GM12878 (cell line): ENCODE measurements around the gene TTI1. TPM values are rescaled to one million over a fixed set of nuclear protein-coding genes. Genes with fewer than 3 reads are reported as not detected.

ENCODE experiments used
- ATAC-seq: fragments of 200-7000 bp; cut with Tn5 transposase; 3 replicates; pipeline ENCODE4 v1.9.1; 2020; ENCODE audit warnings: mild to moderate bottlenecking, moderate library complexity
- BruUV-seq: library from RNA; stranded (reverse); fragments of 400-500 nt; replicated peaks from 2 replicates; lab custom pipeline; 2021; lab: Mats Ljungman, UMichigan
- CTCF ChIA-PET: fragments of 300-600 bp; sonication (Branson Sonifier 250); formaldehyde crosslinking; extraction: SDS; loops from one replicate; lab custom pipeline; 2021; ENCODE audit warnings: inconsistent platforms; lab: Yijun Ruan, JAX
- POLR2A ChIA-PET: fragments of 350-600 bp; formaldehyde crosslinking; extraction: SDS; loops from one replicate; lab custom pipeline; 2021; ENCODE audit warnings: inconsistent platforms; lab: Charles Lee
- RAD21 ChIA-PET: fragments of 300-600 bp; sonication (Branson Sonifier 250); formaldehyde crosslinking; loops from one replicate; lab custom pipeline; 2023; ENCODE audit warnings: antibody characterized with exemption; ENCODE audit not compliant: unreplicated experiment; lab: Charles Lee
- SMC1A ChIA-PET: fragments of 300-600 bp; sonication (Branson Sonifier 250); formaldehyde crosslinking; loops from one replicate; lab custom pipeline; 2023; ENCODE audit not compliant: unreplicated experiment, uncharacterized antibody; lab: Charles Lee
- DNase-seq: peaks from one replicate; pipeline ENCODE4 v3.0.0-alpha.2; 2011; ENCODE audit warnings: low read depth, low spot score
- FAIRE-seq: peaks from 3 replicates; lab custom pipeline; 2011; peaks lifted over from hg19 to GRCh38; lab: Jason Lieb, UNC
- H2AFZ ChIP-seq: 2 replicates; pipeline ENCODE4 v1.6.0; 2011; ENCODE audit warnings: low read depth, low read length, control low read depth; ENCODE audit not compliant: control insufficient read depth
- H3K27ac ChIP-seq: 2 replicates; pipeline ENCODE4 v1.5.1; 2011; ENCODE audit warnings: control low read depth; ENCODE audit not compliant: control insufficient read depth, insufficient read depth
- H3K27me3 ChIP-seq, 2 experiments: replicated peaks in 1 of 2; 2 replicates each; pipeline versions ENCODE4 v1.6.0 to v1.6.1; 2011; ENCODE audit warnings: low read length in 1 of 2; ENCODE audit not compliant: control insufficient read depth in 2 of 2, insufficient read depth in 2 of 2
- H3K36me3 ChIP-seq, 2 experiments: 2 replicates each; pipeline ENCODE4 v1.5.1; 2011; ENCODE audit warnings: low read length in 1 of 2; ENCODE audit not compliant: control insufficient read depth in 2 of 2, insufficient read depth in 2 of 2
- H3K4me1 ChIP-seq: 2 replicates; pipeline ENCODE4 v1.6.1; 2011; ENCODE audit warnings: mild to moderate bottlenecking, low read length, moderate library complexity, mixed read lengths; ENCODE audit not compliant: control insufficient read depth, insufficient read depth
- H3K4me2 ChIP-seq: 2 replicates; pipeline ENCODE4 v1.6.0; 2011; ENCODE audit warnings: control low read depth; ENCODE audit not compliant: control insufficient read depth, insufficient read depth
- H3K4me3 ChIP-seq: fragments of 200-600 bp; sonication (generic); 2 replicates; pipeline ENCODE4 v1.5.1; 2016
- H3K79me2 ChIP-seq: 2 replicates; pipeline ENCODE4 v1.6.0; 2011; ENCODE audit warnings: low read length; ENCODE audit not compliant: control insufficient read depth, insufficient read depth
- H3K9ac ChIP-seq: 2 replicates; pipeline ENCODE4 v1.8.0; 2011; ENCODE audit warnings: low read length, control low read depth, mixed read lengths; ENCODE audit not compliant: control insufficient read depth, insufficient read depth
- H3K9me3 ChIP-seq: replicated peaks from 3 replicates; pipeline ENCODE4 v1.5.1; 2011; ENCODE audit warnings: mild to moderate bottlenecking, low read length; ENCODE audit not compliant: control insufficient read depth, insufficient read depth
- H4K20me1 ChIP-seq: 2 replicates; pipeline ENCODE4 v1.6.0; 2011; ENCODE audit not compliant: control insufficient read depth, insufficient read depth
- BACH1 ChIP-seq: fragments of 450-650 bp; IDR thresholded peaks from 2 replicates; pipeline ENCODE4 v1.6.1; 2017; ENCODE audit warnings: mild to moderate bottlenecking, borderline replicate concordance
- EED ChIP-seq: sonication (generic); IDR thresholded peaks from 2 replicates; pipeline ENCODE4 v1.6.1; 2016; ENCODE audit warnings: antibody characterized with exemption, low read depth
- RELA ChIP-seq: fragments of 450-650 bp; IDR thresholded peaks from 2 replicates; pipeline ENCODE4 v1.8.0; 2014; ENCODE audit warnings: borderline replicate concordance; ENCODE audit not compliant: partially characterized antibody
- ZNF207 ChIP-seq: fragments of 450-650 bp; IDR thresholded peaks from 2 replicates; pipeline ENCODE4 v1.6.1; 2014; ENCODE audit warnings: antibody characterized with exemption, mild to moderate bottlenecking, borderline replicate concordance
- ZNF24 ChIP-seq: fragments of 450-650 bp; IDR thresholded peaks from 2 replicates; pipeline ENCODE4 v1.6.1; 2017; ENCODE audit warnings: antibody characterized with exemption, mild to moderate bottlenecking
- ZSCAN29 ChIP-seq: fragments of 450-650 bp; IDR thresholded peaks from 2 replicates; pipeline ENCODE4 v1.6.1; 2017; ENCODE audit warnings: mild to moderate bottlenecking, moderate library complexity
- WGBS: methylation state at CpG from one replicate; pipeline ENCODE4 v1.1.6; 2016; ENCODE audit warnings: low lambda C conversion rate; ENCODE audit not compliant: insufficient replicate concordance, insufficient coverage; ENCODE audit errors: missing lambda C conversion rate; 5-methylcytosine and 5-hydroxymethylcytosine counted together
- in situ Hi-C: fragments of 300-500 bp; cut with MboI; formaldehyde crosslinking; loops from 9 replicates; pipeline ENCODE4 v1.14.3; 2018; ENCODE audit warnings: mixed read lengths
- intact Hi-C: fragments of 100-400 bp; cut with micrococcal nuclease; formaldehyde crosslinking; loops from one replicate; pipeline ENCODE4 v1.14.2; 2022; ENCODE audit not compliant: unreplicated experiment
- polyA plus RNA-seq, 11 experiments: library from polyadenylated mRNA; depleted of rRNA in 4 of 11; unstranded in 6 of 11; stranded (reverse) in 5 of 11; fragments of >200 nt; fragmentation: Nextera tagmentation in 4 of 11; fragmentation: Illumina TruSeq in 1 of 11; extraction: Ambion mirVana in 4 of 11; extraction: Trizol in 1 of 11; gene quantifications; 1 replicate in 1 of 11; 2 replicates in 10 of 11; pipeline versions ENCODE4 v1.2.1 to v1.2.3, GENCODE V29; 2011 to 2016; ENCODE audit warnings: inconsistent platforms in 2 of 11, missing spikeins in 2 of 11, low read depth in 1 of 11
- total RNA-seq, 4 experiments: library from RNA; depleted of rRNA in 3 of 4; stranded (reverse); fragments of >200 nt in 3 of 4; fragmentation: Illumina TruSeq in 1 of 4; extraction: Trizol in 1 of 4; gene quantifications; 2 replicates each; pipeline versions ENCODE4 v1.2.1 to v1.2.3, GENCODE V29; 2013 to 2021
- TF ChIP-seq, protein P1 (sequence below): fragments of 450-650 bp; IDR thresholded peaks from 2 replicates; pipeline ENCODE4 v1.6.1; 2018; ENCODE audit warnings: mild to moderate bottlenecking, low read depth, moderate library complexity; ENCODE audit not compliant: partially characterized antibody
- TF ChIP-seq, protein P2 (sequence below): fragments of 450-650 bp; IDR thresholded peaks from 2 replicates; pipeline ENCODE4 v1.6.1; 2017; ENCODE audit warnings: mild to moderate bottlenecking, moderate library complexity
- TF ChIP-seq, protein P3 (sequence below): fragments of 450-650 bp; formaldehyde crosslinking; IDR thresholded peaks from 2 replicates; pipeline ENCODE4 v1.5.0; 2022; ENCODE audit warnings: mild to moderate bottlenecking, missing genetic modification characterization
- TF ChIP-seq, protein P4 (sequence below): fragments of 450-650 bp; IDR thresholded peaks from 2 replicates; pipeline ENCODE4 v1.6.1; 2017; ENCODE audit warnings: mild to moderate bottlenecking

Gene TTI1
- total and polyA plus RNA-seq, 10 of the 15 experiments (the other 5 are each of a cell fraction or from before 2014, with no cell fraction given), result 5.3 to 44.6 (median 24.9) TPM

DNA sequence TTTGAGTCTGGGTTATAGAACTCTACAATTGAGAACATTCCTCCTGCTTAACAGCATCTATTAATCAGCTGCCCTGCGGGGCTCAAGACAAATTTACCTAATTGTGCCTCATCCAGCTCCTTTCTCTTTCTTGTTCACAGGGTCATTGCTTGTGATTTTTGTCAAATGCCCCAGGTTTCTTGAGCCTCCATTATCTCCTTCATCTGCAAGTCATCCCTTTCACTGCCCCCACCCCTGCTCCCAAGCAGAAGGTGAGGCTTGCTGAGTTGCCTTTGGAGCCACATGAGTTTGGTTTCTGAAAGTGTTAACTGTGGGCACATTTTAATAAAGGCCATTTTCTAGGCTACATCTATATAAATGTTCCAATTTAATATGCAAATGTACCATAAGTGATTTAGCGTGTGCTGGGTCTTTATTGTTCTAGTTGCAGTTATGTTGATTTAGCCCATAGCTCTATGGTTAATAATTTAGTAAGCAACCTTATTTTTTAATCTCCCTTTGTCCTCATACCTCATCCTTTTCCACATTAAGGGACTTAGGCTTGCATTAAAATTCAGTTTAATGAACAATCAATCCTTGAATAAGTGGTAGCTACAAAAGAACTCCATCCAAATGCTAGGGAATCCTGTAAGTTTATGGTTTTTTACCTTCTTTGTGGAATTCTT is 74.3 kb downstream of the TTI1 start:
- H2AFZ ChIP-seq, result no peak overlapping the region
- TF ChIP-seq, protein P1, sequence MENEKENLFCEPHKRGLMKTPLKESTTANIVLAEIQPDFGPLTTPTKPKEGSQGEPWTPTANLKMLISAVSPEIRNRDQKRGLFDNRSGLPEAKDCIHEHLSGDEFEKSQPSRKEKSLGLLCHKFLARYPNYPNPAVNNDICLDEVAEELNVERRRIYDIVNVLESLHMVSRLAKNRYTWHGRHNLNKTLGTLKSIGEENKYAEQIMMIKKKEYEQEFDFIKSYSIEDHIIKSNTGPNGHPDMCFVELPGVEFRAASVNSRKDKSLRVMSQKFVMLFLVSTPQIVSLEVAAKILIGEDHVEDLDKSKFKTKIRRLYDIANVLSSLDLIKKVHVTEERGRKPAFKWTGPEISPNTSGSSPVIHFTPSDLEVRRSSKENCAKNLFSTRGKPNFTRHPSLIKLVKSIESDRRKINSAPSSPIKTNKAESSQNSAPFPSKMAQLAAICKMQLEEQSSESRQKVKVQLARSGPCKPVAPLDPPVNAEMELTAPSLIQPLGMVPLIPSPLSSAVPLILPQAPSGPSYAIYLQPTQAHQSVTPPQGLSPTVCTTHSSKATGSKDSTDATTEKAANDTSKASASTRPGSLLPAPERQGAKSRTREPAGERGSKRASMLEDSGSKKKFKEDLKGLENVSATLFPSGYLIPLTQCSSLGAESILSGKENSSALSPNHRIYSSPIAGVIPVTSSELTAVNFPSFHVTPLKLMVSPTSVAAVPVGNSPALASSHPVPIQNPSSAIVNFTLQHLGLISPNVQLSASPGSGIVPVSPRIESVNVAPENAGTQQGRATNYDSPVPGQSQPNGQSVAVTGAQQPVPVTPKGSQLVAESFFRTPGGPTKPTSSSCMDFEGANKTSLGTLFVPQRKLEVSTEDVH, result no peak
- TF ChIP-seq ZNF207, result no peak
- no peak for TF ChIP-seq BACH1
- TF ChIP-seq, protein P2, sequence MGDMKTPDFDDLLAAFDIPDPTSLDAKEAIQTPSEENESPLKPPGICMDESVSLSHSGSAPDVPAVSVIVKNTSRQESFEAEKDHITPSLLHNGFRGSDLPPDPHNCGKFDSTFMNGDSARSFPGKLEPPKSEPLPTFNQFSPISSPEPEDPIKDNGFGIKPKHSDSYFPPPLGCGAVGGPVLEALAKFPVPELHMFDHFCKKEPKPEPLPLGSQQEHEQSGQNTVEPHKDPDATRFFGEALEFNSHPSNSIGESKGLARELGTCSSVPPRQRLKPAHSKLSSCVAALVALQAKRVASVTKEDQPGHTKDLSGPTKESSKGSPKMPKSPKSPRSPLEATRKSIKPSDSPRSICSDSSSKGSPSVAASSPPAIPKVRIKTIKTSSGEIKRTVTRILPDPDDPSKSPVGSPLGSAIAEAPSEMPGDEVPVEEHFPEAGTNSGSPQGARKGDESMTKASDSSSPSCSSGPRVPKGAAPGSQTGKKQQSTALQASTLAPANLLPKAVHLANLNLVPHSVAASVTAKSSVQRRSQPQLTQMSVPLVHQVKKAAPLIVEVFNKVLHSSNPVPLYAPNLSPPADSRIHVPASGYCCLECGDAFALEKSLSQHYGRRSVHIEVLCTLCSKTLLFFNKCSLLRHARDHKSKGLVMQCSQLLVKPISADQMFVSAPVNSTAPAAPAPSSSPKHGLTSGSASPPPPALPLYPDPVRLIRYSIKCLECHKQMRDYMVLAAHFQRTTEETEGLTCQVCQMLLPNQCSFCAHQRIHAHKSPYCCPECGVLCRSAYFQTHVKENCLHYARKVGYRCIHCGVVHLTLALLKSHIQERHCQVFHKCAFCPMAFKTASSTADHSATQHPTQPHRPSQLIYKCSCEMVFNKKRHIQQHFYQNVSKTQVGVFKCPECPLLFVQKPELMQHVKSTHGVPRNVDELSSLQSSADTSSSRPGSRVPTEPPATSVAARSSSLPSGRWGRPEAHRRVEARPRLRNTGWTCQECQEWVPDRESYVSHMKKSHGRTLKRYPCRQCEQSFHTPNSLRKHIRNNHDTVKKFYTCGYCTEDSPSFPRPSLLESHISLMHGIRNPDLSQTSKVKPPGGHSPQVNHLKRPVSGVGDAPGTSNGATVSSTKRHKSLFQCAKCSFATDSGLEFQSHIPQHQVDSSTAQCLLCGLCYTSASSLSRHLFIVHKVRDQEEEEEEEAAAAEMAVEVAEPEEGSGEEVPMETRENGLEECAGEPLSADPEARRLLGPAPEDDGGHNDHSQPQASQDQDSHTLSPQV, result no peak
- TF ChIP-seq EED, result no peak
- TF ChIP-seq, protein P3, sequence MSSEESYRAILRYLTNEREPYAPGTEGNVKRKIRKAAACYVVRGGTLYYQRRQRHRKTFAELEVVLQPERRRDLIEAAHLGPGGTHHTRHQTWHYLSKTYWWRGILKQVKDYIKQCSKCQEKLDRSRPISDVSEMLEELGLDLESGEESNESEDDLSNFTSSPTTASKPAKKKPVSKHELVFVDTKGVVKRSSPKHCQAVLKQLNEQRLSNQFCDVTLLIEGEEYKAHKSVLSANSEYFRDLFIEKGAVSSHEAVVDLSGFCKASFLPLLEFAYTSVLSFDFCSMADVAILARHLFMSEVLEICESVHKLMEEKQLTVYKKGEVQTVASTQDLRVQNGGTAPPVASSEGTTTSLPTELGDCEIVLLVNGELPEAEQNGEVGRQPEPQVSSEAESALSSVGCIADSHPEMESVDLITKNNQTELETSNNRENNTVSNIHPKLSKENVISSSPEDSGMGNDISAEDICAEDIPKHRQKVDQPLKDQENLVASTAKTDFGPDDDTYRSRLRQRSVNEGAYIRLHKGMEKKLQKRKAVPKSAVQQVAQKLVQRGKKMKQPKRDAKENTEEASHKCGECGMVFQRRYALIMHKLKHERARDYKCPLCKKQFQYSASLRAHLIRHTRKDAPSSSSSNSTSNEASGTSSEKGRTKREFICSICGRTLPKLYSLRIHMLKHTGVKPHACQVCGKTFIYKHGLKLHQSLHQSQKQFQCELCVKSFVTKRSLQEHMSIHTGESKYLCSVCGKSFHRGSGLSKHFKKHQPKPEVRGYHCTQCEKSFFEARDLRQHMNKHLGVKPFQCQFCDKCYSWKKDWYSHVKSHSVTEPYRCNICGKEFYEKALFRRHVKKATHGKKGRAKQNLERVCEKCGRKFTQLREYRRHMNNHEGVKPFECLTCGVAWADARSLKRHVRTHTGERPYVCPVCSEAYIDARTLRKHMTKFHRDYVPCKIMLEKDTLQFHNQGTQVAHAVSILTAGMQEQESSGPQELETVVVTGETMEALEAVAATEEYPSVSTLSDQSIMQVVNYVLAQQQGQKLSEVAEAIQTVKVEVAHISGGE (CRISPR knock-in tag), result no peak
- TF ChIP-seq RELA, result no peak
- TF ChIP-seq, protein P4, sequence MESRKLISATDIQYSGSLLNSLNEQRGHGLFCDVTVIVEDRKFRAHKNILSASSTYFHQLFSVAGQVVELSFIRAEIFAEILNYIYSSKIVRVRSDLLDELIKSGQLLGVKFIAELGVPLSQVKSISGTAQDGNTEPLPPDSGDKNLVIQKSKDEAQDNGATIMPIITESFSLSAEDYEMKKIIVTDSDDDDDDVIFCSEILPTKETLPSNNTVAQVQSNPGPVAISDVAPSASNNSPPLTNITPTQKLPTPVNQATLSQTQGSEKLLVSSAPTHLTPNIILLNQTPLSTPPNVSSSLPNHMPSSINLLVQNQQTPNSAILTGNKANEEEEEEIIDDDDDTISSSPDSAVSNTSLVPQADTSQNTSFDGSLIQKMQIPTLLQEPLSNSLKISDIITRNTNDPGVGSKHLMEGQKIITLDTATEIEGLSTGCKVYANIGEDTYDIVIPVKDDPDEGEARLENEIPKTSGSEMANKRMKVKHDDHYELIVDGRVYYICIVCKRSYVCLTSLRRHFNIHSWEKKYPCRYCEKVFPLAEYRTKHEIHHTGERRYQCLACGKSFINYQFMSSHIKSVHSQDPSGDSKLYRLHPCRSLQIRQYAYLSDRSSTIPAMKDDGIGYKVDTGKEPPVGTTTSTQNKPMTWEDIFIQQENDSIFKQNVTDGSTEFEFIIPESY, result no peak
- TF ChIP-seq ZNF24, result no peak
- no peak for TF ChIP-seq ZSCAN29

More for the DNA sequence above, 74.3 kb downstream of the TTI1 start:
- Histone ChIP-seq H3K27ac (no peak overlapping the region), H3K4me3 (no peak overlapping the region), H3K9ac (no peak overlapping the region), H3K36me3 (no peaks in the 10 kb centered on the region), H3K9me3 (no peaks in the 10 kb centered on the region), H3K79me2 (no peaks in the 10 kb centered on the region), H3K27me3 (no peaks in the 10 kb centered on the region; a peak in 1 of 4 replicates), H4K20me1 (no peaks in the 10 kb centered on the region), H3K4me1 (no peaks in the 10 kb centered on the region), H3K4me2 (no peak overlapping the region)
- RAD21 ChIA-PET, result no interaction called here
- BruUV-seq, result no TSS peak
- SMC1A ChIA-PET, result interaction anchor here (1.2 kb wide), 1 partner anchor 34 kb away, joined by 3 read pairs; no protein-coding TSS in a partner anchor
- ATAC-seq (no peak), DNase-seq (no peak), FAIRE-seq (no peak)
- CTCF ChIA-PET, result interaction anchor here (1.1 kb wide), 1 partner anchor 32 kb away, joined by 3 read pairs; no protein-coding TSS in a partner anchor
- POLR2A ChIA-PET, result no interaction called here
- WGBS, result 60% methylated on average over 2 of the region's 2 CpGs
- in situ Hi-C loops, result no loop called here
- intact Hi-C loops, result no loop called here
